PC-9 (cell line): ENCODE data around the gene WDR20. TPM values are rescaled to one million over a fixed set of nuclear protein-coding genes. Genes with fewer than 3 reads are reported as not detected.
"Not testable (repeated sequence)": the region's sequence is repeated elsewhere in the genome, so short reads cannot be mapped to it uniquely, and the experiment has no call there.

Experiments
- BruUV-seq: library from RNA; stranded (reverse); fragments of 400-500 nt; replicated peaks from 2 replicates; lab custom pipeline; 2021; lab: Mats Ljungman, UMichigan
- CTCF ChIA-PET: fragments of 300-600 bp; sonication (Branson Sonifier 250); formaldehyde crosslinking; loops from one replicate; lab custom pipeline; 2022; ENCODE audit warnings: antibody characterized with exemption; lab: Charles Lee
- POLR2A ChIA-PET: fragments of 300-600 bp; sonication (Branson Sonifier 250); formaldehyde crosslinking; loops from one replicate; lab custom pipeline; 2022; ENCODE audit warnings: antibody characterized with exemption; ENCODE audit not compliant: unreplicated experiment; lab: Charles Lee
- DNase-seq, 2 experiments: peaks; one replicate each; pipeline versions ENCODE4 v3.0.0 to v3.0.0-alpha.2; 2015 to 2022; ENCODE audit warnings: mixed read lengths in 1 of 2
- H2AFZ ChIP-seq: fragments of 200-600 bp; sonication (generic); 2 replicates; pipeline ENCODE4 v1.8.1; 2017; ENCODE audit warnings: antibody characterized with exemption
- H3F3A ChIP-seq: fragments of 200-600 bp; sonication (generic); 2 replicates; pipeline ENCODE4 v1.8.1; 2017; ENCODE audit warnings: antibody characterized with exemption, mild to moderate bottlenecking, low read depth; ENCODE audit not compliant: insufficient read depth
- H3K27ac ChIP-seq: fragments of 200-600 bp; sonication (generic); 2 replicates; pipeline ENCODE4 v1.6.1; 2016; ENCODE audit warnings: mixed run types
- H3K27me3 ChIP-seq: fragments of 200-600 bp; sonication (generic); 2 replicates; pipeline ENCODE4 v1.6.1; 2016; ENCODE audit warnings: low read depth, mixed run types; ENCODE audit not compliant: insufficient read depth
- H3K36me3 ChIP-seq: fragments of 200-600 bp; sonication (generic); 2 replicates; pipeline ENCODE4 v1.6.1; 2016; ENCODE audit warnings: low read depth, mixed run types
- H3K4me1 ChIP-seq: fragments of 200-600 bp; sonication (generic); replicated peaks from 2 replicates; pipeline ENCODE4 v1.6.1; 2016; ENCODE audit warnings: mixed run types; ENCODE audit not compliant: insufficient read depth
- H3K4me2 ChIP-seq: fragments of 200-600 bp; sonication (generic); 2 replicates; pipeline ENCODE4 v1.6.1; 2017; ENCODE audit warnings: mixed run types
- H3K4me3 ChIP-seq: fragments of 200-600 bp; sonication (generic); 2 replicates; pipeline ENCODE4 v1.6.1; 2016; ENCODE audit warnings: mixed run types
- H3K79me2 ChIP-seq: fragments of 200-600 bp; sonication (generic); 2 replicates; pipeline ENCODE4 v1.6.1; 2017; ENCODE audit warnings: low read depth, mixed run types
- H3K9me2 ChIP-seq: fragments of 200-600 bp; sonication (generic); 2 replicates; pipeline ENCODE4 v1.8.1; 2017; ENCODE audit warnings: mild to moderate bottlenecking; ENCODE audit not compliant: insufficient read depth
- H3K9me3 ChIP-seq: fragments of 200-600 bp; sonication (generic); 2 replicates; pipeline ENCODE4 v1.8.1; 2016; ENCODE audit warnings: low read depth; ENCODE audit not compliant: insufficient read depth
- H4K20me1 ChIP-seq: fragments of 200-600 bp; sonication (generic); 2 replicates; pipeline ENCODE4 v1.8.1; 2017; ENCODE audit not compliant: insufficient read depth
- CTCF ChIP-seq: fragments of 200-600 bp; sonication (generic); conservative IDR thresholded peaks from 2 replicates; pipeline ENCODE4 v1.6.1; 2017; ENCODE audit warnings: mixed run types, antibody characterized with exemption, mild to moderate bottlenecking, moderate library complexity
- EZH2 ChIP-seq: fragments of 200-600 bp; sonication (generic); IDR thresholded peaks from 2 replicates; pipeline ENCODE4 v1.8.0; 2017; ENCODE audit warnings: antibody characterized with exemption, low read depth
- intact Hi-C: fragments of 100-400 bp; cut with micrococcal nuclease; formaldehyde crosslinking; loops from one replicate; pipeline ENCODE4 v1.10.0; 2022; ENCODE audit not compliant: unreplicated experiment
- total RNA-seq: library from RNA; stranded (reverse); gene quantifications from 2 replicates; pipeline ENCODE4 v1.2.3, GENCODE V29; 2021

Gene WDR20
- total RNA-seq, 1 experiment from 2014 or later, result 93.5 TPM

DNA sequence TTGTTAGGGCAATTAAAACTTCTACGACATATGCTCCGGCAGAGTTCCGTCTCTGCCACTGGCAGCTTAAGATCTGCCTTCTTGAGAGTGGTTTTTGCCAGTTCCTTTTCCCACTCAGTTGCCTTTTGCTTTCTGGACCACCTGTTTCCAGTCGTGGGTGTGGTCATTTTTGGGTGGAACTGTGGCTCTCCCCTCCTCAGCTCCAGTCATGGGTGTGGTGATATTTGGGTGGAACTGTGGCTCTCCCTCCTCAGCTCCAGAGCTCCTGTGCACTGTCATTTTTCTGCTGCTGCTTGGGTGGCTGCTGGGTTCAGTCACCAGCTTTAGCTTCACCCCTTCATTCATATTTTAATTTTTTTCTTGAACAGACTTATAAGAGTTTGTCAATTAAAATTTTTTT, 25.3 kb downstream of the WDR20 start:
- Histone ChIP-seq H3K27ac (no peak overlapping the region), H3K4me3 (no peak overlapping the region), H4K20me1 (peaks cover 55% of the 10 kb centered on the region), H3K4me1 (no peaks in the 10 kb centered on the region), H3K4me2 (no peak overlapping the region), H3K9me3 (no peaks in the 10 kb centered on the region), H2AFZ (no peak overlapping the region), H3K36me3 (peaks cover 19% of the 10 kb centered on the region; the same call in 1 of the 2 replicates), H3K9me2 (no peaks in the 10 kb centered on the region), H3K27me3 (no peaks in the 10 kb centered on the region), H3K79me2 (peaks cover 95% of the 10 kb centered on the region), H3F3A (peaks cover 19% of the 10 kb centered on the region)
- BruUV-seq, result no TSS peak
- TF ChIP-seq CTCF, result no peak
- TF ChIP-seq EZH2, result no peak
- ChIA-PET POLR2A (interaction anchor here (0.7 kb wide), 1 partner anchor 72 kb away, joined by 4 read pairs; no protein-coding TSS in a partner anchor), CTCF (no interaction called here)
- intact Hi-C loops, result no loop called here
- DNase-seq, result no peak

- no peak overlapping the region for H3K27ac ChIP-seq
- H3K4me1 ChIP-seq, result 0 out of 2 replicates have a peak, but pooled peaks cover 4% of the 10 kb centered on the region
- intact Hi-C loops, result no loop called here
- BruUV-seq, result no TSS peak
- peaks cover 15% of the 10 kb centered on the region for H3F3A ChIP-seq
- ChIA-PET POLR2A (no interaction called here), CTCF (no interaction called here)
- no peaks in the 10 kb centered on the region for H3K9me3 ChIP-seq
- peaks cover 22% of the 10 kb centered on the region; the same call in 1 of the 2 replicates for H3K36me3 ChIP-seq
- no peaks in the 10 kb centered on the region for H3K27me3 ChIP-seq
- DNase-seq, result no peak
- H3K4me3 ChIP-seq, result no peak overlapping the region
- H2AFZ ChIP-seq, result no peak overlapping the region
- H3K4me2 ChIP-seq, result no peak overlapping the region
- no peaks in the 10 kb centered on the region for H3K9me2 ChIP-seq
- TF ChIP-seq CTCF, result no peak
- no peak for TF ChIP-seq EZH2
- H3K79me2 ChIP-seq, result peaks cover 82% of the 10 kb centered on the region
- H4K20me1 ChIP-seq, result peaks cover 40% of the 10 kb centered on the region
These were observed 30.4 kb downstream of the WDR20 start for GRCh38 chr14:102170061-102170460.

DNA sequence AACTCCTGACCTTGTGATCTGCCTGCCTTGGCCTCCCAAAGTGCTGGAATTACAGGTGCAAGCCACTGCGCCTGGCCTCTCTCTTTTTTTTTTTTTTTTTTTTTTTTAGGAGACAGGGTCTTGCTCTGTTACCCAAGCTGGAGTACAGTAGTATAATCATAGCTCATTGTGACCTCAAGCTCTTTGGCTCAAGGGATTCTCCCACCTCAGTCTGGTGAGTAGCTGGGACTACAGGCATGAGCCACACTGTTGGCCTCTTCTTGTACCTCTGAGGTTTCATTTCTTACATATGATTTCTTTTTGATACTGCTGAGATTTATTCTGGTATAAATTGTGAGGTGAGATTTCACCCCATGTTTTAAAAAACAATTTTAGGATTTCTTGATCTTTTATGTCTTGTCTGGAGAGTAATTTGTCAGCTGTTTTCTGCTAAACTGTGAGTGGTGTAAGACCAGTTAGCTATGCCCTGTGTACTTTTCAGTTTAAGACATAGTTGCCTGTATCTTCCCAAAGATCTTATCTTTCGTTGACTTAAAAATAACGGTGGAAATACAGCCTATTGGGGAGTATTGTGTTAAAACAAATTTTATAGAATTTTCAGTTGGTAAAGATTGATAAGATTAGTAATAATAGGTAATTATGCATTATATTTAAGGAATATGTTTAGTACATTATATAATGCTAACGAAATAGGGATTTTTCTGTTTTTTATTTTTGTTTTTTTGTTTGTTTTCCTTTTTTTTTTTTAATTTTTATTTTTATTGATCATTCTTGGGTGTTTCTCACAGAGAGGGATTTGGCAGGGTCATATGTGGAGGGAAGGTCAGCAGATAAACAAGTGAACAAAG, 31.7 kb downstream of the WDR20 start:
- no peak for DNase-seq
- Histone ChIP-seq H3F3A (peaks cover 12% of the 10 kb centered on the region), H3K79me2 (peaks cover 82% of the 10 kb centered on the region), H3K36me3 (peaks cover 19% of the 10 kb centered on the region; the same call in 1 of the 2 replicates), H4K20me1 (peaks cover 29% of the 10 kb centered on the region), H3K9me2 (no peaks in the 10 kb centered on the region), H3K9me3 (no peaks in the 10 kb centered on the region), H2AFZ (no peak overlapping the region), H3K4me1 (0 out of 2 replicates have a peak, but pooled peaks cover 4% of the 10 kb centered on the region), H3K27me3 (no peaks in the 10 kb centered on the region), H3K4me2 (no peak overlapping the region), H3K27ac (peak overlapping the region; percentile 40), H3K4me3 (no peak overlapping the region)
- ChIA-PET POLR2A (interaction anchor here (0.6 kb wide), 2 partner anchors 16 to 69 kb away, joined by 3 read pairs; no protein-coding TSS in a partner anchor), CTCF (interaction anchor here (0.6 to 0.7 kb wide), 4 partner anchors 11 to 19 kb away, joined by 5 to 14 read pairs (median 8); no protein-coding TSS in a partner anchor)
- no TSS peak for BruUV-seq
- intact Hi-C loops, result no loop called here
- TF ChIP-seq CTCF (no peak), EZH2 (no peak)

- H3K4me2 ChIP-seq, H3K27ac ChIP-seq, DNase-seq, H2AFZ ChIP-seq, H3K4me1 ChIP-seq, H3K9me3 ChIP-seq, intact Hi-C loops, H3K4me3 ChIP-seq, H3K27me3 ChIP-seq, H3K9me2 ChIP-seq, BruUV-seq, CTCF ChIA-PET: not testable (repeated sequence)
- Histone ChIP-seq H4K20me1 (peaks cover 23% of the 10 kb centered on the region), H3K79me2 (peaks cover 80% of the 10 kb centered on the region), H3F3A (peaks cover 12% of the 10 kb centered on the region), H3K36me3 (peaks cover 17% of the 10 kb centered on the region; the same call in 1 of the 2 replicates)
- POLR2A ChIA-PET, result interaction anchor here (0.6 kb wide), 1 partner anchor 70 kb away, joined by 3 read pairs; no protein-coding TSS in a partner anchor
These were observed 32.2 kb downstream of the WDR20 start for GRCh38 chr14:102172021-102172272.

DNA sequence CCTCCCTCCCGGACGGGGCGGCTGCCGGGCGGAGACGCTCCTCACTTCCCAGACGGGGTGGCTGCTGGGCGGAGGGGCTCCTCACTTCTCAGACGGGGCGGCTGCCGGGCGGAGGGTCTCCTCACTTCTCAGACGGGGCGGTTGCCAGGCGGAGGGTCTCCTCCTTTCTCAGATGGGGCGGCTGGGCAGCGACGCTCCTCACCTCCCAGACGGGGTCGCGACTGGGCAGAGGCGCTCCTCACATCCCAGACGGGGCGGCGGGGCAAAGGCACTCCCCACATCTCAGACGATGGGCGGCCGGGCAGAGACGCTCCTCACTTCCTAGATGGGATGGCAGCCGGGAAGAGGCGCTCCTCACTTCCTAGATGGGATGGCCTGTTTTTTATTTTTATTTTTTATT, 33.0 kb downstream of the WDR20 start:
- intact Hi-C loops, H3K4me3 ChIP-seq, CTCF ChIA-PET, DNase-seq, H2AFZ ChIP-seq, H3K27me3 ChIP-seq, H3K36me3 ChIP-seq, H3K27ac ChIP-seq, H3K9me3 ChIP-seq, BruUV-seq, H3K4me2 ChIP-seq, H3K9me2 ChIP-seq, H3K4me1 ChIP-seq: not testable (repeated sequence)
- Histone ChIP-seq H3F3A (peaks cover 19% of the 10 kb centered on the region), H3K79me2 (peaks cover 80% of the 10 kb centered on the region), H4K20me1 (peaks cover 22% of the 10 kb centered on the region)
- POLR2A ChIA-PET, result interaction anchor here (0.9 kb wide), 1 partner anchor 1283 kb away, joined by 6 read pairs; no protein-coding TSS in a partner anchor
